Measurements from ENCODE around the gene BTBD9. TPM values are rescaled to one million over a fixed set of nuclear protein-coding genes. Genes with fewer than 3 reads are reported as not detected.
"Not testable (repeated sequence)": the region's sequence is repeated elsewhere in the genome, so short reads cannot be mapped to it uniquely, and the experiment has no call there.

Gene BTBD9
- total RNA-seq, 1 donor from 2014 or later = 49.7 TPM

GRCh38 chr6:38432079-38432478 lies 207.7 kb downstream of the BTBD9 start:
- no peak for ATAC-seq
- Histone ChIP-seq H3K4me1 (no peaks in the 10 kb centered on the region), H3K4me3 (no peak overlapping the region), H3K9me3 (no peaks in the 10 kb centered on the region), H3K27ac (no peak overlapping the region), H3K27me3 (ENCODE audit: low read depth) (no peaks in the 10 kb centered on the region), H3K36me3 (no peaks in the 10 kb centered on the region)
- DNase-seq = no peak
- intact Hi-C loops (cut with DNase I) = no loop called here
- no peak for TF ChIP-seq CTCF (IDR thresholded peaks at IDR 0.05)

GRCh38 chr6:38429546-38429945 lies 210.2 kb downstream of the BTBD9 start:
- no peak overlapping the region for H3K27ac ChIP-seq
- DNase-seq = no peak
- no peaks in the 10 kb centered on the region for H3K4me1 ChIP-seq
- no peak for ATAC-seq
- H3K9me3 ChIP-seq = no peaks in the 10 kb centered on the region
- no peak for TF ChIP-seq CTCF (IDR thresholded peaks at IDR 0.05)
- H3K27me3 ChIP-seq (ENCODE audit: low read depth) = no peaks in the 10 kb centered on the region
- H3K4me3 ChIP-seq = no peak overlapping the region
- H3K36me3 ChIP-seq = no peaks in the 10 kb centered on the region
- intact Hi-C loops (cut with DNase I) = no loop called here

GRCh38 chr6:38427492-38428210 lies 212.1 kb downstream of the BTBD9 start:
- ATAC-seq = peak; percentile 40 to 51
- intact Hi-C loops (cut with DNase I) = no loop called here
- no peak for TF ChIP-seq CTCF (IDR thresholded peaks at IDR 0.05)

GRCh38 chr6:38425788-38426488 lies 213.8 kb downstream of the BTBD9 start:
- intact Hi-C loops (cut with DNase I); H3K9me3 ChIP-seq; H3K36me3 ChIP-seq; DNase-seq; H3K27ac ChIP-seq; H3K27me3 ChIP-seq (ENCODE audit: low read depth); ATAC-seq; H3K4me3 ChIP-seq; H3K4me1 ChIP-seq: not testable (repeated sequence)

More at GRCh38 chr6:38427492-38428210, 212.1 kb downstream of the BTBD9 start:
- H3K9me3 ChIP-seq = no peaks in the 10 kb centered on the region
- DNase-seq = no peak
- no peaks in the 10 kb centered on the region for H3K4me1 ChIP-seq
- no peak overlapping the region for H3K4me3 ChIP-seq
- no peak overlapping the region for H3K27ac ChIP-seq
- H3K27me3 ChIP-seq (ENCODE audit: low read depth) = no peaks in the 10 kb centered on the region
- no peaks in the 10 kb centered on the region for H3K36me3 ChIP-seq

GRCh38 chr6:38423746-38424145 lies 216.0 kb downstream of the BTBD9 start:
- H3K27me3 ChIP-seq (ENCODE audit: low read depth) = no peaks in the 10 kb centered on the region
- no peak for DNase-seq
- H3K36me3 ChIP-seq = no peaks in the 10 kb centered on the region
- no peak overlapping the region for H3K4me3 ChIP-seq
- intact Hi-C loops (cut with DNase I) = no loop called here
- no peak overlapping the region for H3K27ac ChIP-seq
- TF ChIP-seq CTCF (IDR thresholded peaks at IDR 0.05) = no peak
- no peaks in the 10 kb centered on the region for H3K9me3 ChIP-seq
- ATAC-seq = no peak
- H3K4me1 ChIP-seq = no peaks in the 10 kb centered on the region

- ATAC-seq = no peak
- intact Hi-C loops (cut with DNase I) = no loop called here
- TF ChIP-seq CTCF (IDR thresholded peaks at IDR 0.05) = no peak
- no peak for DNase-seq
- Histone ChIP-seq H3K4me1 (no peaks in the 10 kb centered on the region), H3K27me3 (ENCODE audit: low read depth) (no peaks in the 10 kb centered on the region), H3K27ac (no peak overlapping the region), H3K4me3 (no peak overlapping the region), H3K9me3 (no peaks in the 10 kb centered on the region), H3K36me3 (no peaks in the 10 kb centered on the region)
These were observed 219.5 kb downstream of the BTBD9 start for GRCh38 chr6:38420207-38420606.
